ENCODE data around the gene SLC4A7.

DNA sequence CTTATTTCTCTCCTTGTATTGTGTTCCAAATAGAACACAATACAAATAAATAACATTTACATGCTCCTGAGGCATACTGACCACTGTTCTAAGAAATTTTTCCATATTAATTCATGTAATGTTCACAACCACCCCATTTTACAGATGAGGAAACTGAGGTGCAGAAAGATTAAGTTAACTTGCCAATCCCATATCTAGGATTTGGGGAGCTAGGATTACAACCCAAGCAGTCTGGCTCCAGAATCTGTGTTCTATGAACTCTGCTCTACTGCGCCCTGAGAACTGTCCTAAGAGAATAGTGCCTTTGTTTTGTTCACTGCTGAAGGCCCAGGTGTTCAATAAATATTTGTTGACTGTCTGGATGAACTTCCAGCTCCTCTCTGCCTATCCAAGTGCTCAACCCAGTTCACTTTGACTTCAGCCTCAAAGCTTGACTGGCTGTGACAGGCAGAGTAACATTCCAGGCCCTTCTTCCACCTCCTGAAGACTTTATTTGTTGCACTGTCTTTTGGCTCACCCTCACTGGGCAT lies 118.1 kb downstream of the SLC4A7 start:
- no peak for TF ChIP-seq MEF2A (IDR thresholded peaks at IDR 0.05; ENCODE audit: borderline replicate concordance, low read depth)
- TF ChIP-seq, protein P1, sequence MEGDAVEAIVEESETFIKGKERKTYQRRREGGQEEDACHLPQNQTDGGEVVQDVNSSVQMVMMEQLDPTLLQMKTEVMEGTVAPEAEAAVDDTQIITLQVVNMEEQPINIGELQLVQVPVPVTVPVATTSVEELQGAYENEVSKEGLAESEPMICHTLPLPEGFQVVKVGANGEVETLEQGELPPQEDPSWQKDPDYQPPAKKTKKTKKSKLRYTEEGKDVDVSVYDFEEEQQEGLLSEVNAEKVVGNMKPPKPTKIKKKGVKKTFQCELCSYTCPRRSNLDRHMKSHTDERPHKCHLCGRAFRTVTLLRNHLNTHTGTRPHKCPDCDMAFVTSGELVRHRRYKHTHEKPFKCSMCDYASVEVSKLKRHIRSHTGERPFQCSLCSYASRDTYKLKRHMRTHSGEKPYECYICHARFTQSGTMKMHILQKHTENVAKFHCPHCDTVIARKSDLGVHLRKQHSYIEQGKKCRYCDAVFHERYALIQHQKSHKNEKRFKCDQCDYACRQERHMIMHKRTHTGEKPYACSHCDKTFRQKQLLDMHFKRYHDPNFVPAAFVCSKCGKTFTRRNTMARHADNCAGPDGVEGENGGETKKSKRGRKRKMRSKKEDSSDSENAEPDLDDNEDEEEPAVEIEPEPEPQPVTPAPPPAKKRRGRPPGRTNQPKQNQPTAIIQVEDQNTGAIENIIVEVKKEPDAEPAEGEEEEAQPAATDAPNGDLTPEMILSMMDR (IDR thresholded peaks at IDR 0.05), result no peak
- TF ChIP-seq EP300 (IDR thresholded peaks at IDR 0.05; ENCODE audit: borderline replicate concordance in 1 of 2, low read depth in 1 of 2, low read length in 1 of 2), result no peak
- no peak for TF ChIP-seq SIN3A (IDR thresholded peaks at IDR 0.05; ENCODE audit: borderline replicate concordance, low read depth, low read length)
- TF ChIP-seq RFX5 (IDR thresholded peaks at IDR 0.05; ENCODE audit: low read length), result no peak
- TF ChIP-seq, protein P2, sequence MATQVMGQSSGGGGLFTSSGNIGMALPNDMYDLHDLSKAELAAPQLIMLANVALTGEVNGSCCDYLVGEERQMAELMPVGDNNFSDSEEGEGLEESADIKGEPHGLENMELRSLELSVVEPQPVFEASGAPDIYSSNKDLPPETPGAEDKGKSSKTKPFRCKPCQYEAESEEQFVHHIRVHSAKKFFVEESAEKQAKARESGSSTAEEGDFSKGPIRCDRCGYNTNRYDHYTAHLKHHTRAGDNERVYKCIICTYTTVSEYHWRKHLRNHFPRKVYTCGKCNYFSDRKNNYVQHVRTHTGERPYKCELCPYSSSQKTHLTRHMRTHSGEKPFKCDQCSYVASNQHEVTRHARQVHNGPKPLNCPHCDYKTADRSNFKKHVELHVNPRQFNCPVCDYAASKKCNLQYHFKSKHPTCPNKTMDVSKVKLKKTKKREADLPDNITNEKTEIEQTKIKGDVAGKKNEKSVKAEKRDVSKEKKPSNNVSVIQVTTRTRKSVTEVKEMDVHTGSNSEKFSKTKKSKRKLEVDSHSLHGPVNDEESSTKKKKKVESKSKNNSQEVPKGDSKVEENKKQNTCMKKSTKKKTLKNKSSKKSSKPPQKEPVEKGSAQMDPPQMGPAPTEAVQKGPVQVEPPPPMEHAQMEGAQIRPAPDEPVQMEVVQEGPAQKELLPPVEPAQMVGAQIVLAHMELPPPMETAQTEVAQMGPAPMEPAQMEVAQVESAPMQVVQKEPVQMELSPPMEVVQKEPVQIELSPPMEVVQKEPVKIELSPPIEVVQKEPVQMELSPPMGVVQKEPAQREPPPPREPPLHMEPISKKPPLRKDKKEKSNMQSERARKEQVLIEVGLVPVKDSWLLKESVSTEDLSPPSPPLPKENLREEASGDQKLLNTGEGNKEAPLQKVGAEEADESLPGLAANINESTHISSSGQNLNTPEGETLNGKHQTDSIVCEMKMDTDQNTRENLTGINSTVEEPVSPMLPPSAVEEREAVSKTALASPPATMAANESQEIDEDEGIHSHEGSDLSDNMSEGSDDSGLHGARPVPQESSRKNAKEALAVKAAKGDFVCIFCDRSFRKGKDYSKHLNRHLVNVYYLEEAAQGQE (IDR thresholded peaks at IDR 0.05; ENCODE audit: low read depth, low read length), result no peak
- TF ChIP-seq JUND (IDR thresholded peaks at IDR 0.05), result no peak
- no peak for TF ChIP-seq POLR2AphosphoS5 (IDR thresholded peaks at IDR 0.05; ENCODE audit: low read depth, low read length)
- TF ChIP-seq TAF1 (IDR thresholded peaks at IDR 0.05; ENCODE audit: borderline replicate concordance, low read depth, low read length), result no peak
- TF ChIP-seq GABPA (IDR thresholded peaks at IDR 0.05; ENCODE audit: low read depth), result no peak
- TF ChIP-seq NRF1 (IDR thresholded peaks at IDR 0.05; ENCODE audit: low read depth, low read length), result no peak
- TF ChIP-seq SMC3 (IDR thresholded peaks at IDR 0.05; ENCODE audit: low read depth, low read length), result no peak
- TF ChIP-seq TEAD4 (IDR thresholded peaks at IDR 0.05; ENCODE audit: borderline replicate concordance, insufficient read depth), result no peak

Data from SK-N-SH (cell line).